HG03060 (cell line): ENCODE results near the gene MRPS35.

ENCODE experiments used
- ATAC-seq: cut with Tn5 transposase; IDR thresholded peaks from one replicate; pipeline ENCODE4 v1.9.1; 2021; ENCODE audit warnings: low read depth, moderate number of reproducible peaks; ENCODE audit not compliant: unreplicated experiment

The MRPS35 gene

GRCh38 chr12:27802936-27803335 lies 92.3 kb downstream of the MRPS35 start:
- ATAC-seq: no peak

GRCh38 chr12:27805238-27805637 lies 94.6 kb downstream of the MRPS35 start:
- no peak for ATAC-seq
